ENCODE results near the gene PRAME.

The PRAME gene

DNA sequence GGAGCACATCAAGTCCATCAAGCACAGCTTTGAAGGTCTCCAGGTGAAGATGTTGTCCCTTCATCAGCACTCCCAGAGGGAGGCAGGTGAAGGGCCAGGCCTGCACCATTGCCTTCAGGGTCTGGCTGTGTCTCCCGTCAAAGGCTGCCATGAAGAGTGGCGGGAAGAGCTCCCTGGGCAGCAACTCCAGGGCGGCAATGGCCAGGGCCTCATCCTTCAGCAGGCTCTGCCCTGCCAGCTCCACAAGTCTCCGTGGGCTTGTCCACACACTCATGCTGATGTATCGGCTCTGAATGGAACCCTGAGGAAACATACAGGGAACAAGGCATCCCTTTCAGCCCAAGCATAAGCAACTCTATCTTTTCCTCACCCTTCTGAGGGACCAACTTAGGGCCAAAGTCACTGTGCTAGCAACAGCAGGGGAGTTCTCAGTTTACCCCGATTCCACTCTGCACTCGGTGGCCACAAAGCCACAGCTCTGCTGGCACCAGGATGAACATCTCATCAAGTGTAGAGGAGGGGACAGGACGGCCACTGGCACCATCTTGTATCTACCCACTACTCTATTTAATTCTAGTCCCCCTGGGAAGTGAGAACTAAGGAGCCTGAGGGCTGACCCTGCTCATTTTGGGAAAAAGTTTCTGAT, 8.2 kb downstream of the PRAME start:
- no peak overlapping the region for H3K4me3 ChIP-seq (ENCODE audit: low read depth, low read length)
- H3K36me3 ChIP-seq (replicated peaks): no peaks in the 10 kb centered on the region
- TF ChIP-seq, protein P1, sequence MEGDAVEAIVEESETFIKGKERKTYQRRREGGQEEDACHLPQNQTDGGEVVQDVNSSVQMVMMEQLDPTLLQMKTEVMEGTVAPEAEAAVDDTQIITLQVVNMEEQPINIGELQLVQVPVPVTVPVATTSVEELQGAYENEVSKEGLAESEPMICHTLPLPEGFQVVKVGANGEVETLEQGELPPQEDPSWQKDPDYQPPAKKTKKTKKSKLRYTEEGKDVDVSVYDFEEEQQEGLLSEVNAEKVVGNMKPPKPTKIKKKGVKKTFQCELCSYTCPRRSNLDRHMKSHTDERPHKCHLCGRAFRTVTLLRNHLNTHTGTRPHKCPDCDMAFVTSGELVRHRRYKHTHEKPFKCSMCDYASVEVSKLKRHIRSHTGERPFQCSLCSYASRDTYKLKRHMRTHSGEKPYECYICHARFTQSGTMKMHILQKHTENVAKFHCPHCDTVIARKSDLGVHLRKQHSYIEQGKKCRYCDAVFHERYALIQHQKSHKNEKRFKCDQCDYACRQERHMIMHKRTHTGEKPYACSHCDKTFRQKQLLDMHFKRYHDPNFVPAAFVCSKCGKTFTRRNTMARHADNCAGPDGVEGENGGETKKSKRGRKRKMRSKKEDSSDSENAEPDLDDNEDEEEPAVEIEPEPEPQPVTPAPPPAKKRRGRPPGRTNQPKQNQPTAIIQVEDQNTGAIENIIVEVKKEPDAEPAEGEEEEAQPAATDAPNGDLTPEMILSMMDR (IDR thresholded peaks at IDR 0.05; ENCODE audit: low read depth, low read length, missing control alignments): no peak
- no peak overlapping the region for H3K27ac ChIP-seq
- DNase-seq: no peak
- in situ Hi-C loops (cut with HindIII; ENCODE audit: low pct_ligation_motif_present, low sequenced_read_pairs): no loop called here
- peaks cover 33% of the 10 kb centered on the region for H3K27me3 ChIP-seq (replicated peaks)

DNA sequence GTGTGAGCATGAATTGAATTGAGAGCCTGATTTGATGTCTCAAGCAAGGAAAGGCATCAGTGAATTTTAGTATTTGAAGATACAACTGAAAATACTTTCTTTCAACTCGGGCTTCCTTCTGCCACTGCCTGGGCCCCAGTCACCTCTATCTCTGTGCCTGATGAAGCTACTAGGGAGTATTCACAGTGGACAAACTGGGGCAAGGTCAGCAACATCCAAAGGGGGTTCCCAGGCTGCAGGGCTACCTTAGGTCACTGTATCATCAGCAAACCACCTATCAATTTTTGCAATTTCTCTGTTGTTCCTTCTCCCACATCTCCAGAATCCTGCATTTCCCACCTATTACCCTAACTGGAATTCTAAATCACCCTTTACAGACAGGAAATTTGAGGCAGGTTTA, 10.2 kb downstream of the PRAME start:
- in situ Hi-C loops (cut with HindIII; ENCODE audit: low pct_ligation_motif_present, low sequenced_read_pairs): no loop called here
- TF ChIP-seq, protein P1 (IDR thresholded peaks at IDR 0.05; ENCODE audit: low read depth, low read length, missing control alignments): no peak
- no peak for DNase-seq
- no peak overlapping the region for H3K4me3 ChIP-seq (ENCODE audit: low read depth, low read length)
- H3K36me3 ChIP-seq (replicated peaks): no peaks in the 10 kb centered on the region
- H3K27me3 ChIP-seq (replicated peaks): peaks cover 25% of the 10 kb centered on the region
- H3K27ac ChIP-seq: no peak overlapping the region

DNA sequence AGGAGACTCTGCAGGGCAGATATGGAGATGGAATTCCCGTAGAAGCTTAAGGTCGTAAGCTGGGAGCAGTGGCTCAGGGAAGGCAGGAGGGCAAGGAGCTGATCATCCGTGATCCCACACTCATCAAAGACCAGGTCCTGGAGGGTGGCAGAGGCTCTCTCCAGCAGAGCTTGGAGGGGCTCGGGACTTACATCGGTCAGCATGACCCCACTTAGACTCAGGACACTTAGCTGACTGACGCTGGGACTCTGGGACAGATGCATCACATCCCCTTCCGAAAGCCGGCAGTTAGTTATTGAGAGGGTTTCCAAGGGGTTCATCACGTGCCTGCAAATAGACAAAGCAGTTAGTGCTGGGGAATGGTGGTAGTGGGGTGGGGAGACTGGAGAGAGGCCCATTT, 10.7 kb downstream of the PRAME start:
- DNase-seq: no peak
- H3K36me3 ChIP-seq (replicated peaks): no peaks in the 10 kb centered on the region
- in situ Hi-C loops (cut with HindIII; ENCODE audit: low pct_ligation_motif_present, low sequenced_read_pairs): no loop called here

DNA sequence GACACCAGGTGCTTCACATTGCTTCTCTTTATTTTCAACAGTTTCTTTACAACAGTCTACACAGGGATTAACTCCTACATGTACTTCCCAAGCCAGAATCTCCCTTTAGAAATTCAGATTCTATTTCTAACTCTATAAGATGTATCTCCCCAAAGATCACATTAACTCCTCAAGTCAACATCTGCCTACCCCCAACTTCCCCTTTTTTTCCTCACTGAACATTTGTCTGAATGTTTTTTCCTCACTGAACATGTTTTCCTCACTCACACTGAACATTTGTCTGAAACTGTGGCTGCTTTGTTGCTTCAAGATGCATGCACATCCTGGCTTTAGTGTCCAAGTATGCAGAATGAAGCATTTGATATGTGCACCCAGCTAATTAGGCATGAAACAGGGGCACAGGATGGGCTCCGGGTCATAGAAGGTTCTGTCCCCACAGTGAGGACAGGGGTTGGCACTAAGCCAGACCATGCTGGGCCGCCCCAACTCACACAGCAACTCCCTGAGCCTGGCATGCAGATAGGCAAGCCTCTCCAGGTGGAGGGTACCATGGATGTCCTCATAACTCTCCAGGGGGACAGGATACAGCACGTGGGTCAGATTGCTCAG, 11.3 kb downstream of the PRAME start:
- TF ChIP-seq, protein P1 (IDR thresholded peaks at IDR 0.05; ENCODE audit: low read depth, low read length, missing control alignments): no peak
- no peak overlapping the region for H3K27ac ChIP-seq
- H3K4me3 ChIP-seq (ENCODE audit: low read depth, low read length): no peak overlapping the region
- H3K36me3 ChIP-seq (replicated peaks): no peaks in the 10 kb centered on the region
- in situ Hi-C loops (cut with HindIII; ENCODE audit: low pct_ligation_motif_present, low sequenced_read_pairs): no loop called here
- DNase-seq: no peak
- peaks cover 21% of the 10 kb centered on the region for H3K27me3 ChIP-seq (replicated peaks)

More for the DNA sequence above, 10.7 kb downstream of the PRAME start:
- TF ChIP-seq, protein P1 (IDR thresholded peaks at IDR 0.05; ENCODE audit: low read depth, low read length, missing control alignments): no peak
- H3K27me3 ChIP-seq (replicated peaks): peaks cover 21% of the 10 kb centered on the region
- H3K27ac ChIP-seq: no peak overlapping the region
- H3K4me3 ChIP-seq (ENCODE audit: low read depth, low read length): no peak overlapping the region

DNA sequence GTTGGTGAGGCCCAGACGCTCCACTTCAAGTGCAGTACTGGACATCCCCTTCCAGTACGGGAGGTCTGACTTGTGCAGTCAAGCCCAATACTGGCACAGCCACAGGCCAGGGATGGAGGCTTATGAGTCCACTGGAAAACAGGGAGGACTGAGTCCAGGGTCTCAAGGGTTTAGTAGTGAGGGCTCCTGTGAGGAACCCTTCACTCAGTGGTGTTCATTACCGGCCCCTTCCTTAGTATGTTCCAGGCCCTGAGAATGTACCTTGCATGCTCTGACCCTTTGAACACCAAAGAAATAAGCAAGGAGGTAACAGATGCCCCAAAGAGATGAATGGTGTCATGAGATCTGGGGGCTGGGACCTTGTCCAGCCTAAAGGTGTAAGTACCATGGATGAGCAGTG, 11.8 kb downstream of the PRAME start:
- Histone ChIP-seq H3K27me3 (replicated peaks) (peaks cover 21% of the 10 kb centered on the region), H3K36me3 (replicated peaks) (no peaks in the 10 kb centered on the region), H3K27ac (no peak overlapping the region), H3K4me3 (ENCODE audit: low read depth, low read length) (no peak overlapping the region)
- TF ChIP-seq, protein P1 (IDR thresholded peaks at IDR 0.05; ENCODE audit: low read depth, low read length, missing control alignments): no peak
- no peak for DNase-seq
- in situ Hi-C loops (cut with HindIII; ENCODE audit: low pct_ligation_motif_present, low sequenced_read_pairs): no loop called here

Measured in brain microvascular endothelial cell (primary cell).